Measurements from ENCODE around the gene KCNV2. TPM values are rescaled to one million over a fixed set of nuclear protein-coding genes. Genes with fewer than 3 reads are reported as not detected.

KCNV2 gene
- total and polyA plus RNA-seq, 2 of the 13 experiments (the other 11 are each of a cell fraction or from before 2014, with no cell fraction given) = not detected

DNA sequence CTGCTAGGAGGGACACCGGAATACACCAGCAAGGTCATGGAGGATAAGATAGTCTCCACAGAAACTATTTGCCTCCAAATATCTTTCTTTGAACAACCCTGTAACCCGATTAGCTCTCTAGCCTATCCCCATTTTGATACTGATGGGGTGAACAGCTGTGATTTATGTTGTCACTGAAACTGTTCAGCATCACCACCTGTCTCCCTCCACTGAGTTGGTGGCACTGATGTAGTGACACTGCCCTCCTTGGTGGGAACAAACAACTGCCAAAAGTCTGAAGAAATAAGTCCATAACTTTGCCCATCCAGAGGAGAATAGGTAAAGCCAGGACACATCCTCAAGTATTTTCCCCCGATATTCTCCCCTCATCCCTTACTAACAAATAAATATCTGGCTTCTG lies 24.3 kb upstream of the KCNV2 start (continued):
- TF ChIP-seq ZNF512 (CRISPR knock-in tag; IDR thresholded peaks at IDR 0.05) (no peak), MZF1 (CRISPR knock-in tag; IDR thresholded peaks at IDR 0.05; ENCODE audit: borderline replicate concordance) (no peak), TBP (CRISPR knock-in tag; IDR thresholded peaks at IDR 0.05) (no peak)

DNA sequence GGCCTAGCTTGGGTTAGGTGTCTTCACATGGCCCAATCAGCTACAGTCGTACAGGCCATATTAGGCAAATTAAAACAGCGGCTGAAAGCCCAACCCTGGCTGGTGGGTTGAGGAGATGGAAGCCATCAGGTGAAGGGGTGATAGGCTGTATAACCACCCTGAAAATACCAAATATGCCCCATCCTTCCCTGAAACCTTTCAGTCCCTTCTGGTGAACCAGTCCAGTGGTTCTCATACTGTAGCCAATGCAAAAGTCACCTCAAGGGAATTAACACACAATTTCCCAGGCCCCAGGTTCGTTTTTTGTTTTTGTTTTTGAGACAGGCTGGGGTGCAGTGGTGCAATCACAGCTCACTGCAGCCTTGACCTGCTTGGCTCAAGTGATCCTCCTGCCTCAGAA lies 19.8 kb upstream of the KCNV2 start:
- ChIA-PET CTCF (ENCODE audit: low intra/inter-chr PET ratio, low total read pairs) (no interaction called here), POLR2A (no interaction called here)
- no peak overlapping the region for H3K4me3 ChIP-seq (replicated peaks in 1 of 3; ENCODE audit: insufficient read depth in 1 of 3, low read depth in 2 of 3, low read length in 3 of 3)
- no peaks in the 10 kb centered on the region for H3K9me3 ChIP-seq (ENCODE audit: low read length)
- no peaks in the 10 kb centered on the region for H3K4me1 ChIP-seq (ENCODE audit: insufficient read depth, low read length)
- no peaks in the 10 kb centered on the region for H4K20me1 ChIP-seq (ENCODE audit: insufficient read depth, low read length)
- no peak for ATAC-seq
- in situ Hi-C loops (cut with HindIII; ENCODE audit: extremely low pct_ligation_motif_present, low pct_unique_long_range_greater_than_20kb) = no loop called here
- no peak for TF ChIP-seq HNF4A (CRISPR knock-in tag; IDR thresholded peaks at IDR 0.05)
- no peak for TF ChIP-seq KLF12 (CRISPR knock-in tag; IDR thresholded peaks at IDR 0.05; ENCODE audit: borderline replicate concordance)
- TF ChIP-seq ZNF354B (CRISPR knock-in tag; IDR thresholded peaks at IDR 0.05) = no peak
- no peak for TF ChIP-seq CSRNP1 (CRISPR knock-in tag; IDR thresholded peaks at IDR 0.05)
- no peak for TF ChIP-seq PBX3 (CRISPR knock-in tag; IDR thresholded peaks at IDR 0.05; ENCODE audit: borderline replicate concordance)
- no peak for TF ChIP-seq THAP11 (CRISPR knock-in tag; IDR thresholded peaks at IDR 0.05)
- no peak for TF ChIP-seq ZNF264 (CRISPR knock-in tag; IDR thresholded peaks at IDR 0.05)
- TF ChIP-seq SCMH1 (CRISPR knock-in tag; IDR thresholded peaks at IDR 0.05; ENCODE audit: borderline replicate concordance) = no peak
- TF ChIP-seq BHLHE40 (IDR thresholded peaks at IDR 0.05; ENCODE audit: low read length) = no peak
- no peak overlapping the region for H3K9ac ChIP-seq (ENCODE audit: insufficient read depth, low read depth, low read length)
- no peaks in the 10 kb centered on the region for H3K27me3 ChIP-seq (ENCODE audit: control insufficient read depth in 1 of 2, insufficient read depth in 2 of 2, low read length in 2 of 2)
- no TSS peak for BruUV-seq (replicated peaks)
- no peak for DNase-seq (ENCODE audit: low spot score)
- intact Hi-C loops (cut with micrococcal nuclease; ENCODE audit: unreplicated experiment) = no loop called here
- no peak overlapping the region for H3K27ac ChIP-seq (ENCODE audit: extremely low read length, insufficient read depth, low read length)
- no peaks in the 10 kb centered on the region for H3K36me3 ChIP-seq (replicated peaks in 1 of 2; ENCODE audit: control insufficient read depth in 1 of 2, insufficient read depth in 2 of 2, low read length in 2 of 2)
- 83% methylated on average over 3 of the region's 3 CpGs for WGBS (ENCODE audit: low lambda C conversion rate)
- no peak for FAIRE-seq
- no peak overlapping the region for H2AFZ ChIP-seq (ENCODE audit: low read length)
- no peak overlapping the region for H3K4me2 ChIP-seq (ENCODE audit: low read depth, low read length)
- H3K79me2 ChIP-seq (ENCODE audit: insufficient read depth, low read length) = no peaks in the 10 kb centered on the region
